Measurements from ENCODE around the gene FADS3. TPM values are rescaled to one million over a fixed set of nuclear protein-coding genes. Genes with fewer than 3 reads are reported as not detected.

FADS3 gene
- total and polyA plus RNA-seq, 9 of the 15 experiments (the other 6 are each of a cell fraction or from before 2014, with no cell fraction given): 0.97 to 148 (median 92.7) TPM

GRCh38 chr11:61869708-61870451 lies 21.5 kb downstream of the FADS3 start (continued):
- TF ChIP-seq E2F8 (IDR thresholded peaks at IDR 0.05; ENCODE audit: low read depth, partially characterized antibody) (no peak), TRIM25 (IDR thresholded peaks at IDR 0.05; ENCODE audit: borderline replicate concordance) (no peak), PRPF4 (IDR thresholded peaks at IDR 0.05; ENCODE audit: insufficient read depth, low read depth, low read length, poor library complexity, severe bottlenecking) (no peak), FOXP1 (CRISPR knock-in tag; IDR thresholded peaks at IDR 0.05) (no peak), ARID4B (CRISPR knock-in tag; IDR thresholded peaks at IDR 0.05) (no peak), CBX8 (IDR thresholded peaks at IDR 0.05; ENCODE audit: borderline replicate concordance, extremely low read depth, low read depth, low read length, poor library complexity, severe bottlenecking) (no peak), DACH1 (IDR thresholded peaks at IDR 0.05; ENCODE audit: partially characterized antibody) (no peak), ATF6 (CRISPR knock-in tag; IDR thresholded peaks at IDR 0.05) (peak; percentile 37; the same call in 1 of the 2 replicates), ZFX (CRISPR knock-in tag; IDR thresholded peaks at IDR 0.05) (no peak), RNF2 (IDR thresholded peaks at IDR 0.05) (peak; percentile 90; the same call in 1 of the 2 replicates), HOXB6 (CRISPR knock-in tag; IDR thresholded peaks at IDR 0.05; ENCODE audit: borderline replicate concordance) (no peak), TFAP4 (CRISPR knock-in tag; IDR thresholded peaks at IDR 0.05; ENCODE audit: borderline replicate concordance) (peak; percentile 90), TCF7 (IDR thresholded peaks at IDR 0.05; ENCODE audit: borderline replicate concordance) (peak; percentile 92)

Measured in K562 (cell line).